Loucy (cell line): ENCODE measurements around the gene SLX4IP.

ENCODE experiments used
- CTCF ChIP-seq: fragments of 200-600 bp; sonication (generic); conservative IDR thresholded peaks from 2 replicates; pipeline ENCODE4 v1.5.1; 2014; ENCODE audit warnings: mild to moderate bottlenecking, antibody characterized with exemption, low read length
- EZH2phosphoT487 ChIP-seq: fragments of 200-600 bp; IDR thresholded peaks from 2 replicates; pipeline ENCODE4 v1.6.1; 2018; ENCODE audit warnings: antibody characterized with exemption, mild to moderate bottlenecking, moderate library complexity, borderline replicate concordance

GRCh38 chr20:10653599-10654249 lies 218.6 kb downstream of the SLX4IP start:
- TF ChIP-seq CTCF (no peak), EZH2phosphoT487 (no peak)
